Stimulated activated CD4-positive, alpha-beta T cell treated with anti-CD3 and anti-CD28 coated beads, Interleukin-2, amount 100 ng/mL, for 48 hours (primary cell): Measurements from ENCODE around the gene PON1.

Experiments
- DNase-seq, 2 donors: peaks; one replicate each; pipeline ENCODE4 v3.0.0-alpha.2; 2020

The PON1 gene

DNA sequence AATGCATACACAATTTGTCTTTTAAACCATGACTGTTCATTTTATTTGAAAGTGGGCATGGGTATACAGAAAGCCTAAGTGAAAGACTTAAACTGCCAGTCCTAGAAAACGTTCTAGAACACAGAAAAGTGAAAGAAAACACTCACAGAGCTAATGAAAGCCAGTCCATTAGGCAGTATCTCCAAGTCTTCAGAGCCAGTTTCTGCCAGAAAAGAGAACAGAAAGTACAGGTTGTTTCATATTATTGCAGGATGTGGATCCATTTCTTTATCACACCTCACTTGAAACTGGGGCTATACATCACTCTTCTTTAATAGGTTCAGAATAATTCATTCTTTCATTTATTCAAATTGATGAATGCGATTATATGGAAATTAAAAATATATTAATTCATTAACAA, 7.7 kb downstream of the PON1 start:
- DNase-seq, result no peak

DNA sequence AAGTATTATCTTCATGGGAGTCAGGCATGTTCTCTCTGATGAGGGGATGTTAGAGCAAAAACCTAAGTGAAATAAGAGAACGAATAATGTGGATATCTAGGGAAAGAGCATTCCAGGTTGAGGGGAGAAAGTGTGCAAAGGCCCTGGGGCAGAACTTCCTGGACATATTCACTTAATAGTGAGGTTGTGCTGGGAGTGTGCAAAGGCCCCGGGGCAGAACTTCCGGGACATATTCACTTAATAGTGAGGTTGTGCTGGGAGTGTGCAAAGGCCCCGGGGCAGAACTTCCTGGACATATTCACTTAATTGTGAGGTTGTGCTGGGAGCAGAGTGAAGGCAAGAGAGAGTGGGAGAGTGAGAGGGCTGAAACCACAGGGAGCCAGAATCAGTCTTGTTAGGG, 11.8 kb downstream of the PON1 start:
- DNase-seq, result no peak

DNA sequence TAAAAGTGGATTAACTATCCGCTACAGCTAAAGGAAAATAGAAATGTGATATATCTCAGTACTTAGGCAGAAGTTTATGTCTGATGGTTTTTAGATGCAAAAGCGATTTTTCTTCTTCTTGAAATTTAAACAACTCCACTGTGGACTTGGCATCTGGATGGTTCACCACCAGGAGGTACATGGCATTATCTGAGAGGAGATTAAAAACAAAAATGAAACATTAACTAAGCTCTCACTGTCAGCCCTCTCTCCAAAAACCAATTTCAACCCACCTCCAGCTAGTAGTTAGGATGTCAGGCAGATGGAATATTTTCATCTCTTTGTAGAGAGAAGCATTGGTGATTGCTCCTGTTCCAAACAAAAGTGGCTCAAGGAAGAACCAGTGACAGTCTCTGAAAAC, 12.9 kb downstream of the PON1 start:
- no peak for DNase-seq

DNA sequence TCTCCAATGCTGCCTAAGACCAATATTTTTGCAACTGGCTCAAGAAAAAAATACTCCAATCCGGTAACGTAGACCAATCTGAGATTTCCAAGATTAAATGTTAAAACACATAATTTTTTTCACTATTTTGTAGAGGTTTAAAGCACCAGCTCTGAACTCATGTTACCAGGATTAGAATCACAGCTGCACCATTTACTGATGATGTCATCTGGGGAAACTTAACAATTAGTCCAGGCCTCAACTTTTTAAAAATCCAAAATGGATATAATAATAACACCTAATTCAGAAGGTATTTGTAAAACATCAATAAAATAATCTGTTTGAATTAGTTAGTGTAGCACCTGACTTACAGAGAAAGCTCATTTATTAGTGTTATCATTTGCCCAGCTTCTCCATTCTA, 14.4 kb downstream of the PON1 start:
- DNase-seq, result no peak

DNA sequence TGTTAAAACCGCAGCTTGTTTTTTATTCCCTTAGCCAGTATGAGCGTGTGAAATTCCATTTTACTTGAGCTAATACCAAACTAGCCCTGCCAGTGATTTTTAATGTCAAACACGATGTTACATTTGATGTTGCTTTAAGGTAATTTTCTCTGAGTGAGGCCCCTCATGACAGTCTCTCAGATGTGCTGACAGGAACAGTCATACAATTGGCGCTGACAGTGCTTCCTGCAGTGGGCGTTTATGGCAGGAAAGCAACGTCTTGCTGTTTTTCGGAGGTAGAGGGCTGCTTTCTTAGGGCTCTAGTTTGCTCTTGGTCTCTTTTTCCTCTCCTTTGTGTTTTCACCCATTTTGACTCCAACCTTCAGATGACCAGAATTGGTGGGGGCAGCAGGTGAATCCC, 19.3 kb downstream of the PON1 start:
- DNase-seq, result no peak

DNA sequence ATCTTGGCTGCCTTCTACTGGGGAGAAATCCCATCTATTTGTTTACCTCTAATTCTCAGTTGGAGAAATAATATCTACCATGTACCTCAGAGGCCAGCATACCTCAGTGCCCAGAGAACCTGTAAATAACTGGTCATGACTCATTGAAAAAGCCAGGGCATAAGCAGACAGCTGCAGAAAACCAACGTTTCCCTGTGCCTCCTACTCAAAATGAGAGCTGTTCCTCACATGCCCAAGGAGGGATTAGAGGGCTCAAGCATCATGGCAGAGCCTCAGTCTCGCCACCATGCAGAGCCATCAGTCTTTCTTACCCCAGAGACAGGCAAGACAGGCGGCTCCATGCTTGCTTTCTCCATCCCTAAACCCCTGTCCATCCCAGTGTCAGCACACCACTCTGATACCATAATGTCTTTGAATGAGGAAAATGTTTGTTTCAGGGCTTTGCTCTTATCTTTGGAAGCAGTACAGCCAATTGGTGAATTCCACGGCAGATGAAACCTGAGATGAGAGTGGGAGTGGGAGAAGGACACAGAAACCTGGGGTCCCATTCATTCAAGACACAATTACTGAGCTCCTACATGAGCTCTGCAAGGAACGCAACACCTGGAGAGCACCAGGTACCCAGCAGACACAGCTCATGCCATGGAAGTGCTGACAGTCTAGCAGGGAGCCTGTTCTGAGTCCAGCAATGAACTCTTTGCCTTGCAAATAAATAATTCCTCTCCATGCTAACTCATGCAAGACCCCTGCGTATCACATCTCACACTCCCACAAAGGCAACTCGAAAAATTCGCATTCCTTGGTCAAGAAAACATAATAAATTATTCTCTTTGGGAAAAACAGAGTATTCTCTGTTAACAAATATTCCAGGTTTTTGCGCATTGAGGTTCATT, 21.1 kb downstream of the PON1 start:
- DNase-seq, result no peak

DNA sequence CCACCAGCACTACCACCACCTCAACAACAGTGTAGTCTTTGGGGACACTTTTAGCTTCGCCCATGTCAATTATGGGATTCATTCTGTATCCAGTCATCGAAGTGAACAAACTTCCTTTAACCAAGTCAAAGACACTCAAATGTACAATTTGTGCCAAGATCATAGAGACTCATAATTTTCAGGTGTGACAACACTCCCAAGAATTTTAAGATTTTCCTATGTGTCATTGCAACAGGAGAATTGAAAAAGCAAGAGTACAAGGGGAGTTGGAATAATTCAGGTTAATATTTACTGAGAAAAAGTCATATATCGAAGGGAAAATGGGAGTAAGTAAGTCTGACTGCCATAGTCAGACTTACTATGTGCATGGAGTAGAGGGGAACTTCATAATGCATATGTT, 26.2 kb downstream of the PON1 start:
- no peak for DNase-seq

DNA sequence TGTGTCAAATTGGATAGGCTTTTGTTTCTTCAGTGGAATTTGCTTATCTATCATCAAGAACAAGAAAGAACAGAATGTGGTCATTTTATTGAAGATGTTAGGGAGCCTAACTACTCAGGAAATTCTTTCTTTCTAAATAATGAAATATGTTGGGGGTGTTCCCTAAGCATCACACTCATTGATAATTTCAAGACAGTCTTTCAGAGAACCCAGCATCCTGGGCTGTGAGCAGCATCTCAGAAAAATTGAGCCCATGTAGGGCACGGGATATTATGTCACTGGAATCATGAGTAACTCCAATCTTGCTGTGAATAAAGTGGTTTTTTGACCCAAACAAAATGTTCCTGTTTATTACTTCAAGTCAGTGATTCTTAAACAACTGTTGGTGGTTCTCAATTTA, 27.3 kb downstream of the PON1 start:
- no peak for DNase-seq

DNA sequence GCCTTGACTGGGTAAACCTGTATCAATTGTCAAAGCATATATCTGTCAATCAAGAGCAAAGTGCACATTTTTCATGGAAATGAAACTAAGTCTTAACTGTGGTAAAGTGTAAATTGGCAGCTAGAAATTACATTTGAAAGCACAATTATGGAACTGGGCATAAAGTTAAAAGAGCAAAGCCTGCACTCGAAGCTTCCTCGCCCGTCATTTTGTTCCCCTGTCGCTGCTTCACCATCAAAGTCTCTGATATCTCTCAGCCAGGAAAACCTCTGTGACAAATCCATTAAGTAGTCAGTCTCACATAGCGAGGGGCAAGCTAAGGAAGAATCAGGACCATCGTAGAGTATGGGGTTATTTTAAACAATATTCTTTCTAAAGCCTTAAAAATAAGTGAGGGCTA, 27.9 kb downstream of the PON1 start:
- no peak for DNase-seq

DNA sequence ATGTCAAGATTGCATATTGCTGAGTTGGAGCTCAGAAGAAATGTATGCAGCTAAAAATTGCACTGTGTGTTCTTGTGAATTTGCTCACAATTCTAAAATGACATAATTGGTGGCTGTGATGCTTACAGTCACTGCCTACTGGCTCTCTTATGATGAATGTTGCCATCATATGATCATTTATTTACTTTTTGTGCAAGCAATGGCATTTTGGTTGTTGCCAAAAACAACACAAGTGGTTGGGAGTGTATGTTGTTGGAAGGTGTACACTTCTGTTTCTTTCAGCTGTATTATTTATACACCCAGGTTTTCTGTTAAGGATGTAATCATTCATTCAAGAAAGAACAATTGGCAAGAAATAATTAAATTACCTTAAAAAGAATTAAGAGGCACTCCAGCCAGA, 28.9 kb downstream of the PON1 start:
- no peak for DNase-seq

DNA sequence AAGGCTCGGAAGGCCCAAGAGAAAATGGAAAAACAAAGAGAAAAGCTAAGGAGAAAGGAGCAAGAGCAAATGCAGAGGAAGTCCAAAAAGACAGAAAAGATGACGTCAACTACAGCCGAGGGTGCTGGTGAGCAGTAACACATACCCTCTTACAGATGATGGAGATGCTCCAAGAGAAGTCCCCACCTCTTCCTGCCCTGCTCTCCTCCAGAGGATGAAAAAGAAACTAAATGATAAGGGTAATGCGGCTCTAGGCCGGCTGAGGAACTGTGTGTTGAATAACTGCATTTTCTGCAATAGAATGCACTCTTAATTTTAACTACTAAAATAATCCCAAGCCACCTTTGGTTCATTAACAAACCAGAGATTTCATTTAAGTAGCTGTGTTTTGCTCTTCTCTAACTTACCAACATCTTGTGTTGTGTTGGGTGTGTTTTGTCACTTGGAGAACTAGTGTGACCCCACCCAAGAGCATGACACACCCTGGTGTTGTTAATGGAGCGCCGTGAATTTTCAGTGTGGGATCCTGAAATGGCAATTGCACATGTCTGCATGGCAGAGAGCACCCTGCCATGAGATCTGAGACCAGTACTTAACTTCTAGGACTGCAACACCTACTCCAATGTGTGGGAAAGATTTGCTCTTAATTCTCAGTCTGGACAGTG, 34.0 kb downstream of the PON1 start:
- no peak for DNase-seq

DNA sequence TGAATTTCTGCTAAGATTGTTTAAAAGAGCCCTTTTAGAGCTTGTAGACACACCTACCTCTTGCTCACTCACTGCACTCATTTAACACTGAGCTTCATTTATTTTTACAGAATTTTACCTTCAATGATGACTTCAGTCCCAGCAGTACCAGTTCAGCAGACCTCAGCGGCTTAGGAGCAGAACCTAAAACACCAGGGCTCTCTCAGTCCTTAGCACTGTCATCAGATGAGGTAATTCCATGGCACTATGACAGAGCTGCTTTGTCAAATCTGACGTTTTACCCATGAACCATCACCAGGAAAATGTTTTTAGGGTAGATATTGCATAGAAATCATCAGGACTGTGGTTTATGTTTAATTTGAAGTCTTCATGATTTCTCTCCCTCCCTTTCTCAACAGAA, 38.2 kb downstream of the PON1 start:
- no peak for DNase-seq

DNA sequence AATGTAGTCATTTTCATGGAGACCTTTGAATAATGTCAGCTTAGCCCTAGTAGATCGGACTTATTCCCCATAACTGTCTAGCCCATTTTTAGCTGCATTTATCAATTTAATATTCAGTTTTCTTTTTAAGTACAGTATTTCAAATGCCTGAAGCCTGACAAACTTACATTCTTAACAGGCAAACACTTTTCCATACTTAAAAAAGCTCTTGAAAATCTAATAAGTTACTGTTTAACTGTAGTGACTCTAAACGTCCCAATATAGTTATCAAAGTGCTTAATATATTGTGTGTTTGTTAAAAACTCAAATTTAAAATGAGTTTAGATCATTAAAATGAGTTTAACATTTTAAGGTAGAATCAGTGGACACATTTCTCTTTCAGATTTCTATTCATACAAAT, 44.9 kb downstream of the PON1 start:
- no peak for DNase-seq

DNA sequence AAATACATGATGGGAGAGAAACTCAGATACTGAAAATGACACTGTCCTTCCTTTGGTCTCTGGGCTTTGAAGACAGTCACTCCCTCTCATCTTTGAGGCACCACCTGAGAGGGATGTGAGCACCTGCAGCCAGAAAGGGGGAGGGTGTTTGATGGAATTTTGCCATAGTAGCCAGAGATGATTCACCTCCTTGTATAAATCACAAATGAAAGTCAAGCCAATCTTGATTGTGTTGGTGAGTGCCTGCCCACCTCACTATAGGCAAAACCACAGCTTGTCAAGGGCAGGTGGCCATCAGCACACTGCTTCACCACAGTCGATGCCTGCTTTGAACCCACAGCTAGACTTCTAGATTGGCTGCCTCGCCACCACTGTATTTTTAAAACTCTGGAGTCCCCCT, 48.2 kb downstream of the PON1 start:
- DNase-seq, result no peak

DNA sequence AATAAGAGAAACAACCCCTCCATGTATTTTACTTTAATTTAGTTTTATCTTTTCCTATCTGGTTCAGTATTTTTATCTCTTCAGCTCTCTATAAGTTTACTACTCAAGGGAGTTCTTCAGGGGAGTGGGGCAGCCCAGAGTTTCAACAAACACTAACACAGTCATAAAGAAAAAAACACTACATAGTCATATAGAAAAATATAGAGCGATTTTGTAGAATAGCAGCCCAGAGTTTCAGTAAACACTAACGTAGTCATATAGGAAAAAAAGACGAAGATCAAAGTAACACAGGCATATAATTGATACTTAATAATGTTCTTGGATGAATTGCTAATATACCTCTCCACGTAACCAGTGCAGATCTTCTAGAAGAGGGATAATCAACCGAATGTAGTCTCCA, 54.7 kb downstream of the PON1 start:
- DNase-seq, result no peak

DNA sequence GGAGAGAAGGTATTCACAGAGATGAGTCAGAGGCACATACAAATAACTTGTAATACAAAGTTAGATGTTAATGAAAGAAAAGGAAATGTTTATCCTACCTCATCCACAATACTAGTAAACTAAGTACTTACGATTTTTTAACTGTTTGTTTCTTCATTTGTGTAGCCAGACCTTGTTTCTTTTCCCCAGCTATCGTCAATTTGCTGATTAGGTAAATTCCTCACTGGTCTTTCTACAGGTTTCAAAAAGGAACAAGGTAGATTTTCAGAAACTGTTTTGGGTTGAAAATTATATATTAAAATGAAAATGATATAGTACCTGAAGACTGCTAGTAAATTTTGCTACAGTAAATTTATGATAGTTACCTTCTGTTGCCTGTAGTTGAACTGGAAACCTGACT, 56.6 kb downstream of the PON1 start:
- DNase-seq, result no peak

DNA sequence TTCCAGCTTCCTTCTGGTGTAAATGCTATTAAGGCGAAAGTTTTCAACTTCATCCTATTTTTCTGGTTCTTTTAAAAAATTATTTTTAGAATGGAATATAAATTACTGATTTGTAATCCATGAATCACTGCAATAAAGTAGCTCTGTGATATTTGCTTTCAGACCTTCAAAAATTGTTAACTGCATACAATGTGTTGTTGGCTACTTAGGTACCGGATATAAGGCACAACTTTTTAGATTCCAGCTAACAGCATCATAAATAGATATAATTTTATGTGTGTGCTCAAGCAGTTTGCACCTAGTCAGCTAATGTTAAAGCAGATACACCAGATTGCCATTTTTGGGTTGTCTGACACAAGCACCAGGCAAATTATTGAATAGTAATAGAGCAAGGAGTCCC, 58.7 kb downstream of the PON1 start:
- no peak for DNase-seq

DNA sequence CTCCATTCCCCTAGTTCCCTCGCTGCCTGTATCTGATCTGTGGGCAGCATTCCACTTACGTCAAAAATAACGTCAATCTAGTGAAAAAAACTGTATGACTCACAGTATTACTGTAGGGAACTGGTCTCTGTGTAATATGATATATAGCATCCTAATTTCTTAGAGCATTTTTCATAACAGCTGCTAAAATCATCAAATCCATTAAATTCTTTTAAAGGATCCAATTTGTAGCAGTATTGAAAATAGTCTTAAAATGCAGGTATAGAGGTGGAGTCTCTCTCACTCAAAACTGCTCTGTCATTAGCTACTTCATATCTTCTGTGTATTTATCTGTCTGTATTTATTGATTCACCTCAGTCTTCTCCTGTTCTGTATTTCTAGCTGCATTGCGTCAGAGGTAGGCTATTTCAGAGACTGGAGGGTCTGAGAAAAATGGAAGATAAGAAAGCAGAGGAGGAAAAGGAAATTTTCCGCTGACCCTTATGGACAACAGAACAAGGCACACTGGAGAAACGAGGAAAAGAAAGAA, 59.9 kb downstream of the PON1 start:
- no peak for DNase-seq

DNA sequence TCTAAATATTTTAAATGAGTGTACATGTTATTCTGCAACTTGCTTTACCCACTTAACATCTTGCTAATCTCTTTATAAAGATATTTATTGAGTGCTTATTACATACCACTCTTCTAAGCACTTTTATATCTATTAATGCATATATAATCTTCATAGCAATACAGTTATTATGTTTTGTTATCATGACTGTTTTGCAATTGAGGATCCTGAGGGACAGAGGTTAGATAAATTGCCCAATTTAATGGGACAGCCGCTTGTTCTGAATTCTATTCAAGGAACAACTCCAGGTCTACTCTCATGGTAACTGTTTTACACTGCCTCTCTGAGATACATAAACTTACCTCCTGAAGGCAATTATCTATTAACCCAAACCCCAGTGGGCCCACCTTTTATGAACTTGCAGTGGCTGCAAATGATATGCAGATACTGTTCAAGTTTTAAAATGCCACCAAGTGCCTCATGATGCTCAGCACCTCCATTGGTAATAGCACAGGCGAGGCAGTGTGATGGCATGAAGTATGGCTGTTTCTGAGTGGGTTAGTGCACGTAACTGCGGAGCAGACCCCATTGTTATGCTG, 60.5 kb downstream of the PON1 start:
- DNase-seq, result no peak

DNA sequence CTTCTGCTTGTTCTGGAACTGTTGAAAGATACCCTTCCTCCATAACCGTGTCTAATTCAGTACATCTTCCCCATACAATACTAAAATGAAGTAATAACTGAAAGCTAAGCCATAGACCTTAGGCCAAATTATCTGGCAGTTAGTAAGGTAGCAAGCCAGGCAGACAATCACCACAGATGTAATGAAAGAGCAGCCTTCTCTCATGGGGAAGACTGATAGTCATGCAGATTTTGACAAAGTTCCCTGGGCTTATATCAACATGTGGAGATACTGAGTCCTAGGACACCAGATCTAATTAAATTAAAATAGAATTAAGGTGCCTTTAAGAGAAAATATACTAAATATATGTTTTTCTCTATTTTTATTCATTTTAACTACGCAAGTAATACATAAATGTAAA, 61.5 kb downstream of the PON1 start:
- DNase-seq, result no peak

DNA sequence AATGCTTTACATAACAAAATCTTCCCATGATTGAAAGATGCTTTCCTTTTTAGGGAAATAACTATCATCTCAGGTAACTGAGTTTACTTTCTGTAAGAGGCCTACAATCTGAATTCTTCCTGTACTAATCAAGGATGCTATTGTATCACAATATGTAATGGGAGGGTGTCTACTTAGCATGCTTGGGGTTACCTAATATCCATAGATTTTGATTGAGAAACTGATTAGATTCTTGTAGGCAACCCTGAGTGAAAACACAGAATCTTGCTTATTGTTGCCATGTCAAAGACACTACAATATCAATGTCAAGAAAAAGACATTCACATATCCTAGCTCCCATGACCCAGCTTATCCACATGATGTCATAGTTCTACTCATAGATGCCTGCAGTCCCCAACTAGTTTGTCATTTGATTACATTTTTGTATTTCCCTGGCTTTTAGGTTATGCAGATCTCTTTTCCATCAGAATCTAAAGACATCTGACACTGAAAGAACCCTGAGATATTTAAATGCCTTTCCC, 62.4 kb downstream of the PON1 start:
- DNase-seq, result no peak

DNA sequence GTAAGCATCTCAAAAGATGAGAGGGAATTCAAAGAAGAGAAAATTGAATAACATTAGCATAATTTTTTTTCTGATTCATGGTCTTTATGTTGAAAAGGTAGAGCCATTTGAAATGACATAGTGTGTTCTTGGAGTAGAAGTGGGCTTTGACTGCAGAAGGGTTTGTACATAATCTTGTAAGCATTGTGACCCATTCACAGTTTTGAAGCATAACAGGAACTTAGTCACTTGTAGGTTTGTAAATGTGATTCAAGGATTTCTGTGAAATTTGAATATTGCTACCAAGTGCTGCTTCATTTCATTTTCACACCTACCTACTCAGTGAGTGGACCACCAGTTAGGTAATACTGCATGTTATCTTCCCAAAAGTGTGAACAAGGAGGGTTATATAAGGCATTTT, 68.6 kb downstream of the PON1 start:
- no peak for DNase-seq

DNA sequence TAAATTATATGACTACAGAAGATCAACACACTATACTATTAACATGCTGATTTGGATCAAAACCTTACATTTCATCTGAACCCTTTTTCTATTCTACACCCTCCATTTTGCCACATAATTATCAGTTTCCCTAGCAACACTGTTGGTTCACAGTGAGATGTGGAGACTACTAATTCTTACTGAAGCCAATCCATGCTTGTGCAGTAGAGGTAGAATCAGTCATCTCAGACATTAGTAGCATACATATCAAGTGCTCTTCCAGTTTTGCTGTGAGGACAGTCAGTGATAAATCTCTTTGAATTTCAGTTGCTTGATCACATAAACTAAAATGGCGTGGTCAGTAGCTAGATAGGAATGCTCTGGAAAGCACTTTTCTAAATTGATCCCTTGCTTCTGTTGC, 70.3 kb downstream of the PON1 start:
- DNase-seq, result no peak

DNA sequence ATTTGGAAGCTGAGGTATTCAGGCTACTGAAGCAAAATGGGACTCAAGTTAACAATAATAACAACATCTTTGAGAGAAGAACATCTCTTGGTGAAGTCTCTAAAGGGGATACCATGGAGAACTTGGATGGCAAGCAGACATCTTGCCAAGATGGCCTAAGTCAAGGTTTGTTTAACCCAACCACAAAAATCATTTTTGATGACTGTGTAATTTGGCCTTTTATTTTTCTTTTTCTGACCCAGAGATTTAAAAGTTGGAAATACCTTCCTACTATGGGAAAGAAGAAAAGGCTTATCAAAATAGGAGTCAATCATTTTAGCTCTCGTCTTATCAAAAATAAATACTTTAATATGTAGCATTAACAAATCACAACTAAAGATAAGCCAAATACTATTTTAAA, 72.4 kb downstream of the PON1 start:
- no peak for DNase-seq
